ENCODE data around the gene PLEKHA6. TPM values are rescaled to one million over a fixed set of nuclear protein-coding genes. Genes with fewer than 3 reads are reported as not detected.
"Not testable (repeated sequence)": the region's sequence is repeated elsewhere in the genome, so short reads cannot be mapped to it uniquely, and the experiment has no call there.

The PLEKHA6 gene
- total RNA-seq, 2 experiments from 2014 or later, result 0.53 to 0.82 TPM

- TF ChIP-seq CTCF (IDR thresholded peaks at IDR 0.05), result no peak
- ATAC-seq (ENCODE audit: poor library complexity) (no peak), DNase-seq (no peak)
- Mint-ChIP-seq H3K27ac (no peak overlapping the region), H3K36me3 (ENCODE audit: low read depth) (no peaks in the 10 kb centered on the region), H3K4me1 (ENCODE audit: low read depth) (no peaks in the 10 kb centered on the region), H3K9me3 (no peaks in the 10 kb centered on the region), H3K27me3 (no peaks in the 10 kb centered on the region), H3K4me3 (no peak overlapping the region)
- POLR2A ChIA-PET, result no interaction called here
- CTCF ChIA-PET, result no interaction called here
- H3K4me3 ChIP-seq (ENCODE audit: low read length), result no peak overlapping the region
- no peaks in the 10 kb centered on the region for H3K27me3 ChIP-seq (ENCODE audit: control insufficient read depth in 1 of 2, insufficient read depth in 2 of 2, low read length in 2 of 2)
- no peaks in the 10 kb centered on the region for H3K36me3 ChIP-seq (ENCODE audit: insufficient read depth, low read length)
- H3K9me3 ChIP-seq (ENCODE audit: control insufficient read depth in 1 of 2, insufficient read depth in 1 of 2, low read length in 2 of 2), result no peaks in the 10 kb centered on the region
- no peak overlapping the region for H3K27ac ChIP-seq (ENCODE audit: low read depth in 1 of 2, low read length in 2 of 2)
- no peaks in the 10 kb centered on the region for H3K4me1 ChIP-seq (ENCODE audit: insufficient read depth, low read length)
- intact Hi-C loops (cut with DNase I, micrococcal nuclease), result no loop called here
These were observed 117.8 kb downstream of the PLEKHA6 start for GRCh38 chr1:204241914-204242313.

DNA sequence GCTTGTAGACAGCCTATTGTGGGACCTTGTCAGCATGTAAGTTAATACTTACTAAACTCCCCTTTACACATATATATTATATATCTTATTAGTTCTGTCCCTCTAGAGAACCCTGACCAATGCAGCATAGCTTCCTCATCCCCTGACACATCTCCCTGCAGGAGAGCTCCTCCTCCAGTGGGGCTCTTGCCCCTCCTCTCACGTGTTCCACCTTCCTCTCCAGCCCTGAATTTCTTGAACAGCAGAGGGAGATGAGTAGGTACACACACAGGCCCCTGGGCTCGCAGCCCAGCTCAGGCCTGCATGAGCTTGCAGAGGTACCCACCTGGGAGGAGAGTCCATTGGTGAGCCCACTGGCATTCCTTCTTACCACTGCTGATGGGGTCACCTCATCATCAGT, 118.7 kb downstream of the PLEKHA6 start:
- Histone ChIP-seq H3K4me1 (ENCODE audit: insufficient read depth, low read length) (no peaks in the 10 kb centered on the region), H3K9me3 (ENCODE audit: control insufficient read depth in 1 of 2, insufficient read depth in 1 of 2, low read length in 2 of 2) (no peaks in the 10 kb centered on the region), H3K36me3 (ENCODE audit: insufficient read depth, low read length) (no peaks in the 10 kb centered on the region), H3K27me3 (ENCODE audit: control insufficient read depth in 1 of 2, insufficient read depth in 2 of 2, low read length in 2 of 2) (no peaks in the 10 kb centered on the region), H3K27ac (ENCODE audit: low read depth in 1 of 2, low read length in 2 of 2) (no peak overlapping the region), H3K4me3 (ENCODE audit: low read length) (no peak overlapping the region)
- peaks cover 2% of the 10 kb centered on the region for H3K27me3 Mint-ChIP-seq
- ATAC-seq (ENCODE audit: poor library complexity) (no peak), DNase-seq (no peak)
- H3K27ac Mint-ChIP-seq, result no peak overlapping the region
- H3K36me3 Mint-ChIP-seq (ENCODE audit: low read depth), result no peaks in the 10 kb centered on the region
- intact Hi-C loops (cut with DNase I, micrococcal nuclease), result no loop called here
- no peaks in the 10 kb centered on the region for H3K9me3 Mint-ChIP-seq
- ChIA-PET CTCF (no interaction called here), POLR2A (no interaction called here)
- no peak overlapping the region for H3K4me3 Mint-ChIP-seq
- TF ChIP-seq CTCF (IDR thresholded peaks at IDR 0.05), result no peak
- H3K4me1 Mint-ChIP-seq (ENCODE audit: low read depth), result no peaks in the 10 kb centered on the region

GRCh38 chr1:204240233-204240632, 119.5 kb downstream of the PLEKHA6 start:
- DNase-seq (no peak), ATAC-seq (ENCODE audit: poor library complexity) (no peak)
- CTCF ChIA-PET, result no interaction called here

GRCh38 chr1:204239401-204239800, 120.3 kb downstream of the PLEKHA6 start:
- H3K4me3 ChIP-seq (ENCODE audit: low read length); H3K27ac ChIP-seq (ENCODE audit: low read depth in 1 of 2, low read length in 2 of 2); H3K36me3 Mint-ChIP-seq (ENCODE audit: low read depth); H3K27ac Mint-ChIP-seq; H3K27me3 Mint-ChIP-seq; intact Hi-C loops (cut with DNase I, micrococcal nuclease); H3K9me3 ChIP-seq (ENCODE audit: control insufficient read depth in 1 of 2, insufficient read depth in 1 of 2, low read length in 2 of 2); H3K4me1 ChIP-seq (ENCODE audit: insufficient read depth, low read length); H3K27me3 ChIP-seq (ENCODE audit: control insufficient read depth in 1 of 2, insufficient read depth in 2 of 2, low read length in 2 of 2); H3K4me3 Mint-ChIP-seq; ATAC-seq (ENCODE audit: poor library complexity); H3K36me3 ChIP-seq (ENCODE audit: insufficient read depth, low read length); POLR2A ChIA-PET; DNase-seq; H3K4me1 Mint-ChIP-seq (ENCODE audit: low read depth); H3K9me3 Mint-ChIP-seq: not testable (repeated sequence)
- CTCF ChIA-PET, result interaction anchor here (0.6 kb wide), 1 partner anchor 372 kb away, joined by 3 read pairs; no protein-coding TSS in a partner anchor

More at GRCh38 chr1:204240233-204240632, 119.5 kb downstream of the PLEKHA6 start:
- Histone ChIP-seq H3K9me3 (ENCODE audit: control insufficient read depth in 1 of 2, insufficient read depth in 1 of 2, low read length in 2 of 2) (no peaks in the 10 kb centered on the region), H3K27me3 (ENCODE audit: control insufficient read depth in 1 of 2, insufficient read depth in 2 of 2, low read length in 2 of 2) (no peaks in the 10 kb centered on the region), H3K4me1 (ENCODE audit: insufficient read depth, low read length) (no peaks in the 10 kb centered on the region), H3K27ac (ENCODE audit: low read depth in 1 of 2, low read length in 2 of 2) (no peak overlapping the region), H3K36me3 (ENCODE audit: insufficient read depth, low read length) (no peaks in the 10 kb centered on the region), H3K4me3 (ENCODE audit: low read length) (no peak overlapping the region)
- no peak for TF ChIP-seq CTCF (IDR thresholded peaks at IDR 0.05)
- Mint-ChIP-seq H3K4me1 (ENCODE audit: low read depth) (no peaks in the 10 kb centered on the region), H3K9me3 (no peaks in the 10 kb centered on the region), H3K36me3 (ENCODE audit: low read depth) (no peaks in the 10 kb centered on the region), H3K4me3 (no peak overlapping the region), H3K27me3 (peaks cover 6% of the 10 kb centered on the region), H3K27ac (no peak overlapping the region)
- intact Hi-C loops (cut with DNase I, micrococcal nuclease), result no loop called here
- POLR2A ChIA-PET, result no interaction called here

DNA sequence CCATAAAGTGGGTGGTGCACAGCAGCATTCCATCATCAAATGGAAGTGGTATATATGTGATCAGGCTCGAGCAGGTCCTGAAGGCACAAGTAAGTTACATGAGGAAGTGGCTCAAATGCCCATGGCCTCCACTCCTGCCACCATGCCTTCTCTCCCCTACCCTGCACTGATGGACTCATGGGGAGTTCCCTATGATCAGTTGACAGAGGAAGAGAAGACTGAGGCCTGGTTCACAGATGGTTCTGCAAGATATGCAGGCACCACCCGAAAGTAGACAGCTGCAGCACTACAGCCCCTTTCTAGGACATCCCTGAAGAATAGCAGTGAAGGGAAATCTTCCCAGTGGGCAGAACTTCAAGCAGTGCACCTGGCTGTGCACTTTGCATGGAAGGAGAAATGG, 121.2 kb downstream of the PLEKHA6 start:
- H3K27ac Mint-ChIP-seq; DNase-seq; H3K4me3 Mint-ChIP-seq; ATAC-seq (ENCODE audit: poor library complexity); H3K27me3 ChIP-seq (ENCODE audit: control insufficient read depth in 1 of 2, insufficient read depth in 2 of 2, low read length in 2 of 2); H3K4me3 ChIP-seq (ENCODE audit: low read length); H3K4me1 Mint-ChIP-seq (ENCODE audit: low read depth); H3K36me3 Mint-ChIP-seq (ENCODE audit: low read depth); H3K9me3 Mint-ChIP-seq; POLR2A ChIA-PET; intact Hi-C loops (cut with DNase I, micrococcal nuclease); H3K27ac ChIP-seq (ENCODE audit: low read depth in 1 of 2, low read length in 2 of 2); H3K4me1 ChIP-seq (ENCODE audit: insufficient read depth, low read length); H3K27me3 Mint-ChIP-seq; CTCF ChIA-PET; H3K36me3 ChIP-seq (ENCODE audit: insufficient read depth, low read length); H3K9me3 ChIP-seq (ENCODE audit: control insufficient read depth in 1 of 2, insufficient read depth in 1 of 2, low read length in 2 of 2): not testable (repeated sequence)

Measured in CD4-positive, alpha-beta T cell (primary cell).